Activated CD8-positive, alpha-beta T cell treated with anti-CD3 and anti-CD28 coated beads, Interleukin-2, amount 10 ng/mL, durations not matched to agents 7 days and 5 days (primary cell): ENCODE results near the gene NDUFA9. TPM values are rescaled to one million over a fixed set of nuclear protein-coding genes. Genes with fewer than 3 reads are reported as not detected.

Experiments
- ATAC-seq: fragments of 150-1000 bp; cut with Tn5 transposase; one replicate; pipeline ENCODE4 v1.10.0; 2021; ENCODE audit warnings: moderate library complexity
- CTCF ChIA-PET: fragments of 350-600 bp; sonication (Branson Sonifier 250); formaldehyde crosslinking; loops from one replicate; lab custom pipeline; 2021; ENCODE audit warnings: antibody characterized with exemption; lab: Charles Lee
- POLR2A ChIA-PET: fragments of 350-600 bp; sonication (Branson Sonifier 250); formaldehyde crosslinking; loops from one replicate; lab custom pipeline; 2021; ENCODE audit warnings: antibody characterized with exemption; lab: Charles Lee
- DNase-seq: peaks from one replicate; pipeline ENCODE4 v3.0.0-alpha.2; 2020
- H3K27ac Mint-ChIP-seq: one replicate; pipeline ENCODE4 v1.8.0; 2021; ENCODE audit warnings: mild to moderate bottlenecking, mixed read lengths
- H3K27me3 Mint-ChIP-seq: one replicate; pipeline ENCODE4 v1.8.0; 2021; ENCODE audit warnings: low read depth, mixed read lengths
- H3K36me3 Mint-ChIP-seq: one replicate; pipeline ENCODE4 v1.8.0; 2021; ENCODE audit warnings: low read depth, mixed read lengths
- H3K4me1 Mint-ChIP-seq: one replicate; pipeline ENCODE4 v1.8.0; 2021; ENCODE audit warnings: low read depth, mixed read lengths
- H3K4me3 Mint-ChIP-seq: one replicate; pipeline ENCODE4 v1.8.0; 2021; ENCODE audit warnings: mild to moderate bottlenecking, mixed read lengths
- H3K9me3 Mint-ChIP-seq: one replicate; pipeline ENCODE4 v1.8.0; 2022; ENCODE audit warnings: mixed read lengths; ENCODE audit not compliant: insufficient read depth
- total RNA-seq, 2 experiments: library from RNA; stranded (reverse); gene quantifications; one replicate each; pipeline ENCODE4 v1.2.3, GENCODE V29; 2021

NDUFA9 gene
- total RNA-seq = 100 to 1,000 TPM; 112 to 120 TPM

DNA sequence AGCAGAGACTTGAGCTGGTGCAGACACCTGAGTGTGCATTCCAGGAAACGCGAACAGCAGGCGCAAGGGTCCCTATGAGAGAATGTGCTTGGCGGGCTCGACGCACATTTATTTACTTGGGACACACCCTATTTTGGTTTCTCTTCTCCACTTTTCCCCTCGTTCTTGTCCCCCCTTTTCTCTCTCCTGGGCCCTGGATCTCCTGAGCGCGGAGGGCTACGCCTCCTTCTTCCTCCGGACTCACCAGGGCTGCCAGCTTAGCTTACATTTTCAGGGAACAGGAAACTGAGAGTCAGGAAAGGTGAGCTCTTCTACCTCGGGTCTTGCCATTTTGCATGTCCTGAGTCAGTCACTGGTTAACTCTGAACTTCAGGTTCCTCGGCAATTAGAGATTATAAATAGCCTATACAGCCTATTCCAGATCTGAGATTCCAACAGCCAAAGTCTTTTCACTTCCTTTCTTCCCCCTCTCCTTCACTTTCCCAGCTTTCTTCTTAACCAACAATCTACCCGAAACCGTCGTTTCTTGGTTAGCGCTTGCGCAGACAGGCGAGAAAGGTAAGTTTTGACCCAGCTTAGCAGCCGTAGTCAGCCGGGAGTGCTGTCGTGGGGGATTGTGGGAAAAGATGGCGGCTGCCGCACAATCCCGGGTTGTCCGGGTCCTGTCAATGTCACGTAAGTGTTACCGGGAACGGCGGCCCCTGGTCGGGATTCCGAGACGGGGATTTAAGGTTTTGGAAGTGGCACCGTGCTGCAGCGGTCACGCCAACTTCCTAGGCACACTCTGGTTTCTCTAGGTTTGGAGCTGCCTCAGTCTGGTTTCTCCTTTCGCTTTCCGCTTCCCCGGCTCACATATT is at the start of gene NDUFA9, which contains the start of gene AKAP3:
TSS of gene NDUFA9 (plus strand) at position 614 of the 857 bp plus-strand sequence. CDS start at position 627, 13 bp downstream.
TSS of gene AKAP3 (minus strand) at position 551 of the 857 bp plus-strand sequence. CDS start 10,855 bp downstream, outside the sequence.
- H3K4me1 Mint-ChIP-seq = peaks cover 43% of the 10 kb centered on the region
- H3K36me3 Mint-ChIP-seq = peaks cover 2% of the 10 kb centered on the region
- POLR2A ChIA-PET = interaction anchor here (0.5 to 1.5 kb wide), 12 partner anchors 9 to 896 kb away, joined by 3 to 7 read pairs (median 3); partner anchors contain the start of gene CRACR2A
- ATAC-seq = peak; percentile 98
- peak within 1 kb of the TSS; percentile 97 for H3K27ac Mint-ChIP-seq
- no peaks in the 10 kb centered on the region for H3K27me3 Mint-ChIP-seq
- DNase-seq = peak; percentile 89
- CTCF ChIA-PET = interaction anchor here (0.6 to 2.3 kb wide), 15 partner anchors 9 to 1630 kb away, joined by 3 to 15 read pairs (median 3); no protein-coding TSS in a partner anchor
- H3K4me3 Mint-ChIP-seq = peak within 1 kb of the TSS; percentile 98
- H3K9me3 Mint-ChIP-seq = no peaks in the 10 kb centered on the region

DNA sequence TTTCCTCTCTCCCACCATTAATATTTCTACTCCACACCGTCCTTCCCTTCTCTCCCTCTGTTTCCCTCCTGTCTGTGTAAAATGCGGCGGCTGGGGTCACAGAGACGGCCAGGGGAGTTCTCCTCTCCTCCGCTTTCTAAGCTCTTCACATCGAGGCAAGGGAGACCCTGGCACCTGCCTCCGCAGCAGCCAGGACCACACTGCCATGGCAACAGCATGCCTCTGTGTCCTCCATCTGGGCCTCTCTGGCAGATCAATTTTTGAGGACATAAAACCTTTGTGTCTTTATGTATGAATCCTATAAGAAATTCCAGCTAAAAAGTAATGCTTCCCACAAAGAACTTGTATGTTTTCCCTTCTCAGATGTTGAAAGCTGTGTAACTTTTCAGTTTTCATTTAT is 45.5 kb upstream of the NDUFA9 start:
- POLR2A ChIA-PET = no interaction called here
- Mint-ChIP-seq H3K36me3 (no peaks in the 10 kb centered on the region), H3K4me1 (peaks cover 11% of the 10 kb centered on the region), H3K27me3 (peaks cover 18% of the 10 kb centered on the region), H3K4me3 (no peak overlapping the region), H3K27ac (no peak overlapping the region), H3K9me3 (no peaks in the 10 kb centered on the region)
- DNase-seq (no peak), ATAC-seq (no peak)
- CTCF ChIA-PET = interaction anchor here (0.6 to 2.2 kb wide), 6 partner anchors 9 to 513 kb away, joined by 3 to 10 read pairs (median 4); no protein-coding TSS in a partner anchor

DNA sequence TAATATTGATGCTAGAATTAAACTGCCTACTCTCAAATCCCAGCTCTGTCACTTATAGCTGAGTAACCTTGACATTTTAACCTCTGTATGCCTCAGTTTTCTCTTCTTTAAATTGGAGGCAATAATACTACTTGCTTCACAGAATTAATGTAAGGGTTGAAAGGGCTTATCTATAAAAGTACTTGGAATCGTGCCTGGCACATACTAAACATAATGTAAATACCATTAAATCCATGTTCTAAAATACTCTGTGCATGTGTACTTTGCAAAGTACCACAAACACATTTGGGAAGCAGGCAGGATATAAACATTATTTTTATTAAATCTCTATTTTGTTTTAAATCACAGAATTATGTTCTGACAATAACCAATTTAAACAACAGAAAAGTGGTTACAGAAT is 45.0 kb upstream of the NDUFA9 start:
- Mint-ChIP-seq H3K9me3 (no peaks in the 10 kb centered on the region), H3K36me3 (no peaks in the 10 kb centered on the region), H3K4me3 (no peak overlapping the region), H3K27ac (no peak overlapping the region), H3K4me1 (peaks cover 11% of the 10 kb centered on the region), H3K27me3 (peaks cover 18% of the 10 kb centered on the region)
- ATAC-seq = no peak
- no peak for DNase-seq
- CTCF ChIA-PET = interaction anchor here (0.6 to 2.7 kb wide), 19 partner anchors 7 to 513 kb away, joined by 3 to 15 read pairs (median 5); partner anchors contain the start of genes AKAP3 and NDUFA9
- POLR2A ChIA-PET = no interaction called here

DNA sequence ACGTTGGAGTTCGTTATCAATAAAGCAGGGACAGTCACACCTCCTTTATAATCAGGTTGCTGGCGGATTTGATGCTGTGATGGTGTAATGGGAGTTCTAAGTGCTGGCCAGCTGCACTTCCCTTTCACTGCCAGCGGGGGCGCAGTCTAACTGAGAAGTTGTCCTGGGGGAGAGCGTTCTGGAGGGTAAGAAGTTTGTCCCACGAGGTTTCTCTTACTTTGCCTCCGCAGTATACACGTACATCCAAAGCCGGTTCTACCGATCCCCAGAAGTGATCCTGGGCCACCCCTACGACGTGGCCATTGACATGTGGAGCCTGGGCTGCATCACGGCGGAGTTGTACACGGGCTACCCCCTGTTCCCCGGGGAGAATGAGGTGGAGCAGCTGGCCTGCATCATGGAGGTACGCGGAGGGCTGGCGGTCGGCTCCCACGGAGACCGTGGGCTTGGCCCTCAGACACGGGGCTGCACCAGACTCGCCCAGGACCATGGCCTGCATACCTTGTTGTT is 44.2 kb upstream of the NDUFA9 start:
- POLR2A ChIA-PET = interaction anchor here (1.1 kb wide), 1 partner anchor 11 kb away, joined by 3 read pairs; no protein-coding TSS in a partner anchor
- ATAC-seq (peak; percentile 98), DNase-seq (peak; percentile 89)
- H3K4me3 Mint-ChIP-seq = peak overlapping the region; percentile 93
- peak overlapping the region; percentile 86 for H3K27ac Mint-ChIP-seq
- H3K27me3 Mint-ChIP-seq = peaks cover 18% of the 10 kb centered on the region
- no peaks in the 10 kb centered on the region for H3K9me3 Mint-ChIP-seq
- H3K4me1 Mint-ChIP-seq = peaks cover 11% of the 10 kb centered on the region
- H3K36me3 Mint-ChIP-seq = no peaks in the 10 kb centered on the region
- CTCF ChIA-PET = interaction anchor here (0.6 to 2.7 kb wide), 21 partner anchors 8 to 254 kb away, joined by 3 to 15 read pairs (median 4); partner anchors contain the start of genes AKAP3 and NDUFA9

DNA sequence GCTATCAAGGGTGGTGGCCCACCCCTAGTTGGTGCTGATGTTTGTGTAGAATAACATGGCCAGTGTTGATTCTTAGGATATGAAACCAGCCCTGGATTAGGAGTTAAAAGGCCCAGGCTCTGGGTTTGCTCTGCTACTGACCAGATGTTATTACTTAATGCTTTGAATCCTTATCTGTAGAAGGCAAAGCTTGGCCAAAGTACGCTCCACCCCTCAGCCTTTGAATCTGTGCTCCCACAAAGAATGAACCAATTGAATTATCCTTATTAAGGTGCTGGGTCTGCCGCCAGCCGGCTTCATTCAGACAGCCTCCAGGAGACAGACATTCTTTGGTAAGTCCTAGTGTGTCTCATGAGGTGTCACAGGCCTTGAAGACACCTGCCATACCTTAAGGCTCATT is 41.9 kb upstream of the NDUFA9 start:
- ATAC-seq (no peak), DNase-seq (no peak)
- Mint-ChIP-seq H3K27me3 (peaks cover 14% of the 10 kb centered on the region), H3K4me1 (peaks cover 11% of the 10 kb centered on the region), H3K4me3 (no peak overlapping the region), H3K27ac (no peak overlapping the region), H3K36me3 (no peaks in the 10 kb centered on the region), H3K9me3 (no peaks in the 10 kb centered on the region)
- ChIA-PET POLR2A (no interaction called here), CTCF (no interaction called here)

DNA sequence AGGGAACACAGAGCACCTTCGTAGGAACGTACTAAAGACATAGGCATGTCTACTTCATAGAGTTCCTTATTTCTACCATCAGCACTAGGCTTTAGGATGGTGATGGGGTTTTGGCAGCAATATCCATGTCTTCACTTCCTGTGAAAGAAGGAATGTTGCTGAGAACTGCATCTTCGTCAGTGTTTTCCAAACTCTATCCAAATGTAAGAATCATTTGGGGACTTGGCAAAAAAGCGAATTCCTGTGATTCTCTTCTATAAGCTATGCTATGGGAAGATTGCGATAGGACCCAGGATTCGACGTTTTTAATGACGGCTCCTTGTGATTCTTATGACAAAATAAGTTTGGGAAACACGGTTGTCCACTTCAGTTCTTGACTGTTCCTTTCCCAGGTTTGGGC is 39.8 kb upstream of the NDUFA9 start:
- no peaks in the 10 kb centered on the region for H3K27me3 Mint-ChIP-seq
- H3K36me3 Mint-ChIP-seq = peaks cover 15% of the 10 kb centered on the region
- ATAC-seq (no peak), DNase-seq (no peak)
- no peaks in the 10 kb centered on the region for H3K9me3 Mint-ChIP-seq
- H3K4me3 Mint-ChIP-seq = no peak overlapping the region
- H3K27ac Mint-ChIP-seq = no peak overlapping the region
- H3K4me1 Mint-ChIP-seq = peaks cover 11% of the 10 kb centered on the region
- POLR2A ChIA-PET = interaction anchor here (0.6 kb wide), 1 partner anchor 340 kb away, joined by 4 read pairs; no protein-coding TSS in a partner anchor
- CTCF ChIA-PET = interaction anchor here (1.3 kb wide), 1 partner anchor 40 kb away, joined by 3 read pairs; the partner anchor contains the start of genes AKAP3 and NDUFA9

DNA sequence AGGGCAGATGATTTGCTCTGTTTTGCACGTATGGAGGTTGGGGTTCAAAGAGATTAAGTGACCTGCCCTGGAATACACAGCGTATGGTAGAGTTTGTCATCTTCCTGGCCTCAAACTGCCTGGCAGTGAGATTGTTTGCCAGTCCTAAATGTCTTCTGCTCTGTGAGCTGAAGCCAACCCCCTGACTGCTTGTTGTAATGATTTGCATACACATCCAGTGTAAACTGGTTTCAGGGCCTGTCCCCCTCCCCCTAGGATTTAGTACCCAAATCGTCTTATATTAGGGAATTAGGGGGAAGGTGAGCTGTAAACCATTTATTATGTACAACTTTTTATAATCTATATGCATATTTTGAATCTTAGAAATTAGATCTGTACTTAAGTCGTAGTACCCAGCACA is 38.4 kb upstream of the NDUFA9 start:
- ATAC-seq (no peak), DNase-seq (no peak)
- CTCF ChIA-PET = interaction anchor here (1.3 to 1.4 kb wide), 2 partner anchors 39 to 189 kb away, joined by 3 to 6 read pairs; partner anchors contain the start of genes AKAP3 and NDUFA9
- POLR2A ChIA-PET = no interaction called here
- H3K4me1 Mint-ChIP-seq = peaks cover 5% of the 10 kb centered on the region
- no peaks in the 10 kb centered on the region for H3K9me3 Mint-ChIP-seq
- H3K36me3 Mint-ChIP-seq = peaks cover 20% of the 10 kb centered on the region
- no peak overlapping the region for H3K4me3 Mint-ChIP-seq
- H3K27ac Mint-ChIP-seq = no peak overlapping the region
- H3K27me3 Mint-ChIP-seq = no peaks in the 10 kb centered on the region

DNA sequence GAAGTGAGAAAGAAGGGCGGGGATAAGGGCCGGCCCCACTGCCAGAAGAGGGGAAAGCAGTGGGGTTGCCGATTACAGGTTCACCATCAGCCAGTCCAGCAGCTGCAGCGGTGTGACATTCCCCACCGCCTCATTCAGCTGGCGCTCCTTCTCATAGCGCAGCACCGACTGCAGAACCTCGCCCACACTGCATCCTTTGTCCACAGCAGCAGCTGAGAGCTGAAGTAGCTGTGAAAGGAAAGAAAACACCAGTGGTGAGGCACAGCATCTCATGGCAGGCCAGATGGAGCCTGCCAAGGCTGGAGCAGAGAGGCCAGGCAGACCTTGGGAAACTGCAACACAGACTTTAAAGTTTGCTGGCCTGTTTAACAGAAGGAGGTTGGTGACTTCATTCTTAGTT is 33.2 kb upstream of the NDUFA9 start:
- H3K27me3 Mint-ChIP-seq = no peaks in the 10 kb centered on the region
- DNase-seq = no peak
- no peaks in the 10 kb centered on the region for H3K9me3 Mint-ChIP-seq
- ATAC-seq = no peak
- POLR2A ChIA-PET = interaction anchor here (1.4 kb wide), 1 partner anchor 11 kb away, joined by 3 read pairs; no protein-coding TSS in a partner anchor
- no peaks in the 10 kb centered on the region for H3K4me1 Mint-ChIP-seq
- CTCF ChIA-PET = interaction anchor here (3.2 kb wide), 1 partner anchor 11 kb away, joined by 9 read pairs; no protein-coding TSS in a partner anchor
- peaks cover 20% of the 10 kb centered on the region for H3K36me3 Mint-ChIP-seq
- no peak overlapping the region for H3K27ac Mint-ChIP-seq
- H3K4me3 Mint-ChIP-seq = no peak overlapping the region

DNA sequence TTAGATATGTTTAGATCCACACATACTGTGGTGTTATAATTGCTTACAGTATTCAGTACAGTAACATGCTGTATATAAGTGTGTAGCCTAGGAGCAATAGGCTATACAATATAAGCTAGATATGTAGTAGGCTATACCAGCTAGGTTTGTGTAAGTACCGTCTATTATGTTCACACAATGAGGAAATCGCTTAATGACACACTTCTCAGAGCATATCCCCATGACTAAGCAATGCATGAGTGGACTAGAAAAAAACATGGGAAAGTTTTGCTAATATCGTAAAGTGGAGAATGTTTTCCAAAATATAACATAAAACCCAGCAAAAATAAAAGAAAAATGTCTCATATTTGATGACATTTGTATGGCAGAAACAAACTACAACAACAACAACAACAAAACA is 27.4 kb upstream of the NDUFA9 start:
- DNase-seq (no peak), ATAC-seq (no peak)
- no peaks in the 10 kb centered on the region for H3K36me3 Mint-ChIP-seq
- peaks cover 15% of the 10 kb centered on the region for H3K27me3 Mint-ChIP-seq
- POLR2A ChIA-PET = no interaction called here
- H3K4me1 Mint-ChIP-seq = no peaks in the 10 kb centered on the region
- no peak overlapping the region for H3K27ac Mint-ChIP-seq
- H3K9me3 Mint-ChIP-seq = no peaks in the 10 kb centered on the region
- CTCF ChIA-PET = no interaction called here
- no peak overlapping the region for H3K4me3 Mint-ChIP-seq

DNA sequence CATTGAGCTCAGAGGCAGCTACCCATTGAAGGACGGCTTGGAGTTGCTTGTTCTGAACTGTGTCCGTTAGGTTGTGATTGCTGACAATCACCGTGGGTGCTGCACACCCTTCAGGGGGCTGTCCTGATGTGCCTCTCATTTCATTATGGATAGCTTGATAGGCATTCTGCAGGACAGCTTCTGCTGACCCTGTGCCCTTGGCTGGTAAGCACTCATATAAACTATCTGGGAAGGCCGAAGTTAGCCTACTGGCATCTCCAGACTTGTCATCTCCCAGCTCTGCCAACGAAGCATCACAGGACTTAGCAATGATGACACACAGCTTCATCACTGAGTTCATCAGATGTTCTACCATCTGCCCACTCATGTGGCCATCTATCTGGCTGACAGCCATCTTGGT is 22.4 kb upstream of the NDUFA9 start:
- ATAC-seq = no peak
- Mint-ChIP-seq H3K36me3 (no peaks in the 10 kb centered on the region), H3K27me3 (peaks cover 17% of the 10 kb centered on the region), H3K27ac (no peak overlapping the region), H3K9me3 (no peaks in the 10 kb centered on the region), H3K4me3 (no peak overlapping the region), H3K4me1 (no peaks in the 10 kb centered on the region)
- DNase-seq = no peak
- CTCF ChIA-PET = no interaction called here
- POLR2A ChIA-PET = no interaction called here

DNA sequence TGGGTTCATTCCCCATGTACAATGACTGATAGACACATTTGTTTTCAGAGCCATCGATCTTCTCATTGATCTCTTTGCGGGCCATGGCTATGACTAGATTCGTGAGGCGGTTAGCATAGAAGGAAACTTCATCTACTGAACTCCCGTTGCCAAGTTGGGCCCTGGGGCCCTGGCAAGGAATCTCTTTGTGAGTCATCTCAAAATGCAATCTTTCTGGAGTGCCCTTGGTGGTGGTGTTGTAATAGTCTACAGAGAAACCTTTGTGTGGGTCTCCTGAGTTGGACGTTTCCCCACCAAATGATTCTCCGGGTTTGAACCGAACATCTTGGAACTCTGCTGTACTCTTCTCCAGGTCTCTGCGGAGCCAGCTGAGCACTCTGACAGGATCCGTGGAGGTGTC is 20.5 kb upstream of the NDUFA9 start:
- Mint-ChIP-seq H3K36me3 (no peaks in the 10 kb centered on the region), H3K4me1 (no peaks in the 10 kb centered on the region), H3K9me3 (no peaks in the 10 kb centered on the region), H3K27ac (no peak overlapping the region), H3K4me3 (no peak overlapping the region), H3K27me3 (peaks cover 10% of the 10 kb centered on the region)
- CTCF ChIA-PET = no interaction called here
- DNase-seq (no peak), ATAC-seq (no peak)
- POLR2A ChIA-PET = no interaction called here
